Ectodermal cell (in vitro differentiated cells): Measurements from ENCODE around the gene ERCC1.

Source experiments
- H3K27ac ChIP-seq: 2 replicates; pipeline ENCODE4 v1.7.0; 2013; ENCODE audit warnings: mild to moderate bottlenecking, low read depth, low read length; ENCODE audit not compliant: insufficient read depth, poor library complexity, severe bottlenecking
- H3K27me3 ChIP-seq: 2 replicates; pipeline ENCODE4 v1.7.0; 2013; ENCODE audit warnings: mild to moderate bottlenecking, low read length; ENCODE audit not compliant: insufficient read depth, control insufficient read depth, poor library complexity, severe bottlenecking
- H3K36me3 ChIP-seq: one replicate; pipeline ENCODE4 v1.7.0; 2013; ENCODE audit warnings: low read length; ENCODE audit not compliant: control insufficient read depth, insufficient read depth
- H3K4me1 ChIP-seq: one replicate; pipeline ENCODE4 v1.7.0; 2013; ENCODE audit warnings: low read length; ENCODE audit not compliant: control insufficient read depth, insufficient read depth
- H3K4me3 ChIP-seq: 2 replicates; pipeline ENCODE4 v1.7.0; 2013; ENCODE audit warnings: low read depth, low read length, control low read depth; ENCODE audit not compliant: insufficient read depth
- H3K9me3 ChIP-seq: 2 replicates; pipeline ENCODE4 v1.7.0; 2013; ENCODE audit warnings: mild to moderate bottlenecking, low read length, moderate library complexity; ENCODE audit not compliant: control insufficient read depth
- WGBS, 2 experiments: methylation state at CpG; one replicate each; pipeline ENCODE4 v1.1.7; 2013; ENCODE audit warnings: missing lambda C conversion rate in 2 of 2; 5-methylcytosine and 5-hydroxymethylcytosine counted together

The ERCC1 gene

GRCh38 chr19:45455707-45456499 lies 32.2 kb upstream of the ERCC1 start:
- Histone ChIP-seq H3K27me3 (peaks cover 18% of the 10 kb centered on the region), H3K4me1 (peaks cover 12% of the 10 kb centered on the region), H3K9me3 (no peaks in the 10 kb centered on the region), H3K4me3 (no peak overlapping the region), H3K27ac (peak overlapping the region; percentile 39), H3K36me3 (no peaks in the 10 kb centered on the region)
- 49% methylated on average over 27 of the region's 27 CpGs for WGBS, 2 experiments

DNA sequence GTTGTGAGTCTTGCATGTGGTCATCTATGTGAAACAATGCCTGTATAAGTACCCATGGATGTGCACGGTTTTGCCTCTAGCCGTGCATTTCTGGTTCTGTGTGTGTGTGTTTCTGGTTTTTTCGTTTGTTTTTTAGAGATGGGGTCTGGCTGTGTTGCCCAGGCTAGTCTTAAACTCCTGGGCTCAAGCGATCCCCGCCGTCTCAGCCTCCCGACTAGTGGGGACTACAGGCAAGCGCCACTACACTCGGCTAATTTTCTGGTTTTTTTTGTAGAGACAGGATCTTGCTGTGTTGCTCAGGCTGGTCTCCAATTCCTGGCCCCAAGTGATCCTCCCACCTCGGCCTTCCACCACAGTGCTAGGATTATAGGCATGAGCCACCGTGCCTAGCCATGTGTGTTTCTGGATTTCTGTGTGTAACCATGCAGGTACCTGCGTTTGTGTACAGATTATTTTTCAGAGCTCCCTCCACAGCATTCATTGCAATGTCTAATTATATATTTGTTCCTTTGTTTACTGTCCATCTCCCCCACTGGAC lies 28.2 kb upstream of the ERCC1 start:
- 87 to 90% methylated on average over 12 of the region's 12 CpGs for WGBS, 2 experiments
- H3K36me3 ChIP-seq = no peaks in the 10 kb centered on the region
- peaks cover 27% of the 10 kb centered on the region for H3K27me3 ChIP-seq
- no peaks in the 10 kb centered on the region for H3K9me3 ChIP-seq
- H3K4me3 ChIP-seq = no peak overlapping the region
- H3K4me1 ChIP-seq = peaks cover 12% of the 10 kb centered on the region
- H3K27ac ChIP-seq = no peak overlapping the region

DNA sequence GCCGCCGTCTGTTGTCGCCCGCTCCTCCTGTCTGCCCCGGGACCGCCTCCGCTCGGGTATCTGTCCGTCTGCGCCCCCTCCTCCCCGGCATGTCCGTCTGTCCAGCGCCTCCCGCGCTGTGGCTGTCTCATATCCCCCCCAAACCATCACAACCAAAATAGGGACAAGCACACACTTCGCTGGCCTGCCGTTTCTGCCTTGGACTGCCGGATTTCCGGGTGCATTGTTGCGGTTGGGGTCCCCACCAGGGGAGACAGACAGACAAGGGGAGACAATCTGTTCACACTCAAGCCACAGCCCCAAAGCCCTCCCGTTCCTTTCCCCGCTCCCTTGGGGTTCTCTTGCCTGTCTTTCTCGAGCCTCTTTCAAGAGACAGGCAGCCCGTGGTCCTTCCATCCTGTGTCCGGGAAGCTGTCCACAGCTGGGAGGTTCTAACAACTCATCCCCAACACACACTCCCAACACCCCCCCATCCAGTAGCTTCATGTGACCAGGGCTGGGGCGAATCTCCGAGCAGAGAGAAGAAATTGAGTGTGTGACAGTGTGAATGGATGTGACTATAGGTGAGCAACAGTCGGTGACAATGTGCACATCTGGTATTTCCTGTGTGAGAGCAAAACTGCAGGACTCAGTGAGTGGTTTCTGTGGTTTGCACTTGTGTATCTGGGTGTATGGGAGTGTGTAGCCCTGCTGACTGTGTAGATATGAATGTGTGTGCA lies 27.6 kb upstream of the ERCC1 start:
- Histone ChIP-seq H3K9me3 (no peaks in the 10 kb centered on the region), H3K27ac (peak overlapping the region; percentile 39), H3K27me3 (peaks cover 27% of the 10 kb centered on the region), H3K36me3 (no peaks in the 10 kb centered on the region), H3K4me1 (peaks cover 12% of the 10 kb centered on the region), H3K4me3 (peak overlapping the region; percentile 49)
- WGBS, 2 experiments = 28 to 30% methylated on average over 28 of the region's 28 CpGs

DNA sequence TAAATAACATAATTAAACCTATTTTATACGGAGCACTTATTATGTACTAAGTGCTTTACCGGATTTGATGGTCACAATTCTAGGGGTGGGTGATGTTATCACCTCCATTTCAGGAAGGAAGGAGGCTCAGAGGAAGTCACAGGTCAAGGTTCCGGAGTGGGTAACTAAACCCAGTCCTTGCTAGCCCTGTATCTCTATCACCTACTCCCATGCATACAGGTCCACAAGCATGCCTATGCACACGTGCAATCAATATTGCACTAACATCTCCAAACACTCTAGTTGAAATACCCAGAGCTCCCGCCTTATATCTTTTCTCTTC lies 26.3 kb upstream of the ERCC1 start:
- 76 to 87% methylated on average over 5 of the region's 5 CpGs for WGBS, 2 experiments
- H3K27ac ChIP-seq = peak overlapping the region; percentile 52
- H3K36me3 ChIP-seq = no peaks in the 10 kb centered on the region
- peaks cover 27% of the 10 kb centered on the region for H3K27me3 ChIP-seq
- peak overlapping the region; percentile 42 for H3K4me3 ChIP-seq
- H3K9me3 ChIP-seq = no peaks in the 10 kb centered on the region
- H3K4me1 ChIP-seq = peaks cover 3% of the 10 kb centered on the region

GRCh38 chr19:45448887-45449299 lies 25.2 kb upstream of the ERCC1 start:
- Histone ChIP-seq H3K4me1 (peaks cover 8% of the 10 kb centered on the region), H3K27ac (no peak overlapping the region), H3K36me3 (no peaks in the 10 kb centered on the region), H3K9me3 (no peaks in the 10 kb centered on the region), H3K27me3 (peaks cover 27% of the 10 kb centered on the region), H3K4me3 (no peak overlapping the region)
- 87 to 88% methylated on average over 7 of the region's 7 CpGs for WGBS, 2 experiments

DNA sequence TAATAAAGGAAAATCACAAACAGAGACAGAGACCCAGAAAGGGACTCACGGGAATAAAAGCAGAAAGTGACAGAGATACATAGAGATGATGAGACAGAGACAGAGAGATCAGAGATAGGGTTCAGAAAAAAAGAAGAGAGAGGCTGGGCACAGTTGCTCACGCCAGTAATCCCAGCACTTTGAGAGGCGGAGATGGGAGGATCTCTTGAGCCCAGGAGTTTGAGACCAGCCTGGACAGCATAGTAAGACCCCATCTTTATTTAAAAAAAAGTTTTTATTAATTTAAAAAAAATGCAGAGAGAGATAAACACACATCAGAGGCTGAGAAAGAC lies 24.7 kb upstream of the ERCC1 start:
- WGBS, 2 experiments = 83 to 95% methylated on average over 3 of the region's 3 CpGs
- no peaks in the 10 kb centered on the region for H3K36me3 ChIP-seq
- H3K9me3 ChIP-seq = no peaks in the 10 kb centered on the region
- peaks cover 27% of the 10 kb centered on the region for H3K27me3 ChIP-seq
- H3K4me3 ChIP-seq = no peak overlapping the region
- no peak overlapping the region for H3K27ac ChIP-seq
- H3K4me1 ChIP-seq = peaks cover 11% of the 10 kb centered on the region

DNA sequence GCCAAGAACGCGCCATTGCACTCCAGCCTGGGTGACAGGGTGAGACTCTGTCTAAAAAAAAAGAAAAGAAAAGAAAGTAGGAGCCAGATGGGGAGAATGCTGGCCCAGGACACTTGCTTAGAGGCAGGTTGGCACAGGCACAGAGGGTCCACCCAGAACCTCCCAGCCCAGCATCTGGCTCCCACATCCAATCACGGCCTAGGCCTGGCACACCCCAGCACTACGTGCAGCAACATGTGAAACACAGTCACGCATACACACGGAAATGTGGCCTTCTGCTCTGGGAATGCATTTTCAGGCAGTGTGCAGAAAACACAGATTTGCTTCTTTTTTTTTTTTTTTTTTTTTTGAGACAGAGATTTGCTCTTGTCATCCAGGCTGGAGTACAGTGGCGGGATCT lies 23.2 kb upstream of the ERCC1 start:
- H3K9me3 ChIP-seq = no peaks in the 10 kb centered on the region
- no peak overlapping the region for H3K4me3 ChIP-seq
- WGBS, 2 experiments = 95% methylated on average over 7 of the region's 7 CpGs
- H3K4me1 ChIP-seq = peaks cover 19% of the 10 kb centered on the region
- no peaks in the 10 kb centered on the region for H3K36me3 ChIP-seq
- no peak overlapping the region for H3K27ac ChIP-seq
- peaks cover 20% of the 10 kb centered on the region for H3K27me3 ChIP-seq

DNA sequence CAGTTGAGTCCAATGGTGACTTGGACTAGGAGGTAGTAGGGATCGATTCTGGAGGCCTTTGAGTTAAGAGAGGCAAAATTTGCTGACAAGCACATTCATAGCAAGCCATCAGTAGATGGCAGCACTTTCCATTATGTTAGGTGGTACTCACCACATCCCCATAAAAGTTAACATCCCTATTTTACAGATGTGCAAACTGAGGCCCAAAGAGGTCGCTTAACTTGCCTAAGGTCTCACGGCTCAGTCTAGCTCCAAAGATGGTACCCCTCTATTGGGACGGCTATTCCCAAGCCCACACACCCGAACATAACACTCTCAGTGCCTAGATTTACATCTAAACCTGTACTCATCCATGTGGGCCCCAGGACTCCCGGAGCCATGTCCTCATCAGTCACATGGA lies 22.6 kb upstream of the ERCC1 start:
- Histone ChIP-seq H3K4me3 (no peak overlapping the region), H3K27me3 (peaks cover 13% of the 10 kb centered on the region), H3K4me1 (peaks cover 18% of the 10 kb centered on the region), H3K36me3 (no peaks in the 10 kb centered on the region), H3K9me3 (no peaks in the 10 kb centered on the region), H3K27ac (no peak overlapping the region)
- 88 to 92% methylated on average over 6 of the region's 6 CpGs for WGBS, 2 experiments

DNA sequence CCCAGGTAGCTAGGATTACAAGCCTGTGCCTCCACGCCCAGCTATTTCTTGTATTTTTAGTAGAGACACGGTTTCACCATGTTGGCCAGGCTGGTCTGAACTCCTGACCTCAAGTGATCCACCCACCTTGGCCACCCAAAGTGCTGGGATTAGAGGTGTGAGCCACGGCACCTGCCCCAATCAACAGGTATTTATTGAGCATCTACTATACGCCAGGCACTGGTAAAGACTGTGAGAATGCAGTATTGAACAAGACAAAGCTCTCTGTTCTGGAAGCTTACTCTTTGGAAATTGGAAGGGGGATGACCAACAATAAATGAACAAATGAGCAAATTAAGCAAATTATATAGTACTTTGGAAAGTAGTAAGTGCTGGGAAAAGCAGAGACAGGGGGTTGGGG lies 21.4 kb upstream of the ERCC1 start:
- Histone ChIP-seq H3K36me3 (no peaks in the 10 kb centered on the region), H3K27ac (no peak overlapping the region)
- 92 to 94% methylated on average over 4 of the region's 4 CpGs for WGBS, 2 experiments

DNA sequence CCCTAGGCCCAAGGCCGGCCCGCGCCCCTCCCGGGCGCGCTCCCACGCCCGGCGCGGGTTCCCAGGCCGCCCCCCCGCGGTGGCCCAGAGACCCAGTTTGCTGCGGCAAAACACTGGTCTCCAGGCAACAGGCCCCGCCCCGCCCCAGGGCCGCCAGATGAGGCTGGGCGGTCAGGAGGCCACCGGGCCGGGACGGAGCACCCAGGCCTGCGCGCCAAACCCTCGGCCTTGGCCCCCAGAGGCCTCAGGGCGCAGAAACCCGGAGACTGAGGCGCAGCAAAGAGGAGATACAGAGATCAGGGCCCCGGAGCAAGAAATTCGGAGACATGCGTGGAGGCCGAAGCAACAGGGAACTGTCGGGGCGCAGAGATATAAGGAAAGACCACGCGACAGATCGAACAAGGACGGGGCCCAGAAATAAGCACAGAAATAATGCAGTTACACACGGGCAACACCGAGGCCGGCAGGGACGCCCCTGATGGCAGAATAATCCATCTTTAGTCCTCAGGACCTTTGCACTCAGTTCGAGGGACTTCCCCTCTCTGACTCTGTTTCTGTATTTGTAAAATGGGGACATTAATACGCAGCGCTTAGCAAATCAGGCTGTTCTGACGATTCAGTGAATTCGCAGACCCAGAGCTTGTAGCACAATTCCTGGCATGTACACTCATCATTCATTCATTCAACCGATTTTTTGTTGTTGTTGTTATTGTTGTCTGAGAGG lies 20.8 kb upstream of the ERCC1 start:
- Histone ChIP-seq H3K4me3 (peak overlapping the region; percentile 49), H3K36me3 (no peaks in the 10 kb centered on the region), H3K27me3 (no peaks in the 10 kb centered on the region), H3K4me1 (peaks cover 16% of the 10 kb centered on the region), H3K9me3 (no peaks in the 10 kb centered on the region), H3K27ac (peak overlapping the region; percentile 85)
- 22 to 23% methylated on average over 47 of the region's 47 CpGs for WGBS, 2 experiments

More for the DNA sequence above, 21.4 kb upstream of the ERCC1 start:
- Histone ChIP-seq H3K27me3 (peaks cover 5% of the 10 kb centered on the region), H3K9me3 (no peaks in the 10 kb centered on the region), H3K4me1 (peaks cover 16% of the 10 kb centered on the region), H3K4me3 (no peak overlapping the region)
